ENCODE data around the gene SPATS1.
A peak's percentile ranks its signal among the peaks of the same experiment; 100 is the strongest.

The SPATS1 gene, protein sequence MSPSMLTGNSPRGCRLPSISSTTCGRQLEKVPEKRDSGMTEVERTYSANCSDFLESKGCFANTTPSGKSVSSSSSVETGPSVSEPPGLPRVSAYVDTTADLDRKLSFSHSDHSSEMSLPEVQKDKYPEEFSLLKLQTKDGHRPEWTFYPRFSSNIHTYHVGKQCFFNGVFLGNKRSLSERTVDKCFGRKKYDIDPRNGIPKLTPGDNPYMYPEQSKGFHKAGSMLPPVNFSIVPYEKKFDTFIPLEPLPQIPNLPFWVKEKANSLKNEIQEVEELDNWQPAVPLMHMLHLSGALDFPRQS

DNA sequence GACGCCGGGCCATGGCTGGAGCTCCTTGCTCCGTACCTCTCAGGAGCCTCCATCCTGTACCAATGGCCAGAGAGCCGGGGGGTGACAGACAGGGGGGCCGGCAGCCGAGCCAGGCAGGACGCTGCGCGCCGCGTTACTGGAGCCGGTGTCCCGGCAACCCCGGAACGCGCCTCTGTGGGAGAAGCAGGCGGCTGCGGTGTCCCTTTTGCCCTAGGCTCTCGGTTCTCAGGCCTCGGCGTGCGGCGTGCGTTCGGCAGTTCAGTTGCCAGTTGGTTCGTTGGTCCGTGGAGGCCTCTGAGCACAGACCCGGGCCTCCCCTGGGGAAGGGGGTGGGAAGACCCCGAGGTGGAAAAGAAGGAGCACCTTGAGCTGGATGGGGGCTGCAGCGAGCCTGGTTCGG is at the start of gene SPATS1:
Gene SPATS1 (plus strand): TSS at position 162 of the 400 bp plus-strand sequence. CDS start 446 bp downstream, outside the sequence.
- no peak within 1 kb of the TSS for H3K27ac ChIP-seq (ENCODE audit: low read depth in 2 of 2, low read length in 2 of 2)
- no peaks in the 10 kb centered on the region for H3K36me3 ChIP-seq (ENCODE audit: control insufficient read depth in 2 of 2, insufficient read depth in 2 of 2, low read length in 2 of 2)
- H3K4me1 ChIP-seq (ENCODE audit: control insufficient read depth in 2 of 2, insufficient read depth in 2 of 2, low read length in 2 of 2), result no peaks in the 10 kb centered on the region
- H3K9ac ChIP-seq (ENCODE audit: low read depth in 1 of 2, low read length in 2 of 2), result no peak within 1 kb of the TSS
- H3K4me3 ChIP-seq (ENCODE audit: low read length in 2 of 2), result no peak within 1 kb of the TSS
- H3K9me3 ChIP-seq (ENCODE audit: control insufficient read depth in 2 of 2, low read length in 2 of 2), result no peaks in the 10 kb centered on the region
- peaks cover 16 to 33% of the 10 kb centered on the region in 2 donors for H3K27me3 ChIP-seq (ENCODE audit: control insufficient read depth in 2 of 2, insufficient read depth in 2 of 2, low read length in 2 of 2)

DNA sequence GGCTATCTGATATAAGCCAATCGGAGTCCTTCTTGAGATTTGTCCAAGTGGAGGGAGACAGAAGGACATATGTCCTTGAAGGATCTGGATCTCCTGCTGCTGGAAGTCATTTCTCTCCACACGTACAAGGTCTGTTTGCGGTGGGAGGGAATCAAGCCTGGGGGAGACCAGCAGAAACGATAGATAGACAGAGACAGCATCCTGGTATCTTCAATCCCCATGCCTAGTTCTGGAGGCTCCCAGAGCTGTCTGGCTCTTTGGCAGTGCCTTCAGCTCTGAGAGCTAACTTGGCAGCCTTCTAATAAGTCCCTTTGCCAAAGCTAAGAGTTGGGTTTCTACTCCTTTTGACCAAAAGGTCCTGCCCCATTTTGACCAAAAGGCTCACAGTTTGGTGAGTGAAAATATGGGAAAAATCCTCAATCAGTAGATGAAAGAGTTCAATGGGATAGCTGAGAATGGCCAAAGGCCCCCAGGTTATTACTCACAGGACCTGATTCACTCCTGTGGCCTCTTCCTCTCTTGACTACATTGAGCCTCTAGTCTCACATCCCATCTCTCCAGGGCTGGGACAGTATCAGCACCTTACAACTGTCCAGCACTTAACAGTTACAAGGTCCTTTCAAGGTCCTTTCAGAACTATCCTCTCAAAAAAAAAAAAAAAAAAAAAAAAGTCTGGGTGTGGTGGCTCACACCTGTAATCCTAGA is 49.6 kb upstream of the SPATS1 start:
- Histone ChIP-seq H3K27ac (ENCODE audit: low read depth in 2 of 2, low read length in 2 of 2) (no peak overlapping the region), H3K36me3 (ENCODE audit: control insufficient read depth in 2 of 2, insufficient read depth in 2 of 2, low read length in 2 of 2) (no peaks in the 10 kb centered on the region), H3K4me1 (ENCODE audit: control insufficient read depth in 2 of 2, insufficient read depth in 2 of 2, low read length in 2 of 2) (peaks cover 5% of the 10 kb centered on the region in 2 donors), H3K4me3 (ENCODE audit: low read length in 2 of 2) (no peak overlapping the region), H3K27me3 (ENCODE audit: control insufficient read depth in 2 of 2, insufficient read depth in 2 of 2, low read length in 2 of 2) (peaks cover 44 to 52% of the 10 kb centered on the region in 2 donors), H3K9ac (ENCODE audit: low read depth in 1 of 2, low read length in 2 of 2) (no peak overlapping the region), H3K9me3 (ENCODE audit: control insufficient read depth in 2 of 2, low read length in 2 of 2) (no peaks in the 10 kb centered on the region)

DNA sequence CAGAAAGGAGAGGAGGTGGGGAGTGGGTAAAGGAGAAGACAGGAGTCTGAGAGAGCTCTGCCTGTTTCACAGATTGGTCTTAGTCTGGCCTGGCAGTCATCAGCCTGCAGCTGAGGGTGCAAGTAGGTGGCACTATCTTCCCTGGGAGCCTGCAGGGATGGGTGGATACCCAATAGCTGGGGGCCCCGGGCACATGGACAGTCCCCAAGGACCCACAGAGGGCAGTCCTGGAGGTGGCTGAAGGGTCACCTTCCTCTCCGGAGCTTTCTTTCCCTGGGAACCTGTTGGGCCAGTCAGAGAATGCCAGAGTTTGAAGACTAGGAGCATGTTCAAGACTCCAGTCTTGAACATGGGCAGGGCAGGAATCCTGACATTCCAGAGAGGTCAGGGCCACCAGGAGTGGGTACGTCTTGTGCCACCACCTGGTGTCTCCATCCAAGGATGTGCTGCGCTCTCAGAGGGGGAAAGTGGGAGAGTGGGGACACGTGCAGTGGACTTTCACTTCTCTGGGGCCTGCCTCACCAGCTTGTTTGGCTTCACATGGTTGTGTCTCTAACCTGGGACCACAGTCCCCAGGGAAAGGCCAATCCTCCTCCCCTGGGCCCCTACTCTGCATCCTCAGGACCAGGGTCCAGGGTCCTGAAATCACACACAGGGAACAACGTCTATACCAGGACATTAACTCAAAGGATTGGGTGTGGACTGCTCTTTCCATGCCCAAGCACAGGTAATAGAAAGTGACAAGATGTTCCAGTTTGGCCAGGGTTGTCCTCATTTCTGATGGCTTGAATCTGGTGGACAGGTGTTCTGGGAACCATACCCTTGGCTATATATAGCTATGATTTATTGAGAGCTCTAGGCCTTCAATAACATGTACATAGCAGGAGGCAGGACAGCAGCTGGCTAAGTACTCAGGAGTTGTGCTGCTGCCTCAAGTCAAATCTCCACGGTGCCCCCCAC is 47.3 kb upstream of the SPATS1 start:
- Histone ChIP-seq H3K27ac (ENCODE audit: low read depth in 2 of 2, low read length in 2 of 2) (no peak overlapping the region), H3K27me3 (ENCODE audit: control insufficient read depth in 2 of 2, insufficient read depth in 2 of 2, low read length in 2 of 2) (peaks cover 41 to 49% of the 10 kb centered on the region in 2 donors), H3K9ac (ENCODE audit: low read depth in 1 of 2, low read length in 2 of 2) (no peak overlapping the region), H3K4me1 (ENCODE audit: control insufficient read depth in 2 of 2, insufficient read depth in 2 of 2, low read length in 2 of 2) (peaks cover 5 to 8% of the 10 kb centered on the region in 2 donors), H3K4me3 (ENCODE audit: low read length in 2 of 2) (no peak overlapping the region), H3K9me3 (ENCODE audit: control insufficient read depth in 2 of 2, low read length in 2 of 2) (no peaks in the 10 kb centered on the region), H3K36me3 (ENCODE audit: control insufficient read depth in 2 of 2, insufficient read depth in 2 of 2, low read length in 2 of 2) (peaks cover 0 to under 1% of the 10 kb centered on the region in 2 donors)

DNA sequence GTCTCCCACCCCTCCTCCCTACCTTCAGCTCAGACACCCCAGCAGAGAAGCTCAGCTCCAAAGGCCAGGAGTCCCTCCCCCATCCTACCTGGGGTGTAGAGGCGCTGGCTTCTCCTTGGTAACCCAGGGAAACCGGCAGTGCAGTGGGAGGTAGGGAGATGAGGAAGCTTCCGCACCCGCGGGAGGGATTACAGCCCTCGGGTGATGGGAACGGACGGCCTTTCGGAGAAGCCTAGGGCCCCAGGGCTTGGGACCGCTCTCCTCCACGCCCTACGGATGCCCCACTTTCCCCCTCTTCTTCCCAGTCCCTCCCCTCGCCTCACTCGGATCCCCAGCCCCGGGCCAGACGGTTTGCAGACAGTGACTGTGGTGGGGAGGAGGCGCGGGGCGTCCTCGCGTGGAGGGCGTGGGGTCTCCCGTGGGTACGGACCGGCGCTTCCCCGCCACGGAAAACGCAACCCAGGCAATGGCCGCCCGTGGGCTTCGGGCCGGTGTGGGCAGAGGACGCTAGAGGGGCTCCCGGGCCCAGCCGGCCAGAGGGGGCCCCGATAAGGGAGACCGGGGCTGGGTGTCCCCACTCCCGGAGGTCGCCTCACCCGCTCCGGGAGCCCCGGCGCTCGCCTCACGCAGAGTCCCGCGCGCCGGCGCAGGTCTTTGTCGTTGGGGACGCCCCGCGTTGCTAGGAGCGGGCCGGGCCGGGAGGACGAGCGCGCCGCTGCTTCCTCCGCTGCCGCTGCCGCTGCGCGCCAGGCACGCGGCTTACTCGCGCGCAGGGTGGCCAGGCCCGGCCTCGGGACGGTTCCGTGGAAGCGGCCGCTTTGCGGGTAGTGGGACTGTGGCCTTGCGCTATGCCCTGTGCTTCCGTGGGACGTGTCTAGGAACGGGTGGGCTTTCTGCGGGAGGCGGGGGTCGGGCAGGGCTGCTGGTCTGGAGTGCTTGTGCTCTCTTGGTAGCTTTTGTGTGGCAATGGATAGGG is 45.1 kb upstream of the SPATS1 start:
- H3K4me1 ChIP-seq (ENCODE audit: control insufficient read depth in 2 of 2, insufficient read depth in 2 of 2, low read length in 2 of 2), result peaks cover 5 to 8% of the 10 kb centered on the region in 2 donors
- H3K27ac ChIP-seq (ENCODE audit: low read depth in 2 of 2, low read length in 2 of 2), result no peak overlapping the region
- H3K9me3 ChIP-seq (ENCODE audit: control insufficient read depth in 2 of 2, low read length in 2 of 2), result no peaks in the 10 kb centered on the region
- no peak overlapping the region for H3K9ac ChIP-seq (ENCODE audit: low read depth in 1 of 2, low read length in 2 of 2)
- peaks cover 16 to 20% of the 10 kb centered on the region in 2 donors for H3K36me3 ChIP-seq (ENCODE audit: control insufficient read depth in 2 of 2, insufficient read depth in 2 of 2, low read length in 2 of 2)
- H3K27me3 ChIP-seq (ENCODE audit: control insufficient read depth in 2 of 2, insufficient read depth in 2 of 2, low read length in 2 of 2), result peaks cover 25 to 44% of the 10 kb centered on the region in 2 donors
- peak overlapping the region; percentile 31 to 57 for H3K4me3 ChIP-seq (ENCODE audit: low read length in 2 of 2)

DNA sequence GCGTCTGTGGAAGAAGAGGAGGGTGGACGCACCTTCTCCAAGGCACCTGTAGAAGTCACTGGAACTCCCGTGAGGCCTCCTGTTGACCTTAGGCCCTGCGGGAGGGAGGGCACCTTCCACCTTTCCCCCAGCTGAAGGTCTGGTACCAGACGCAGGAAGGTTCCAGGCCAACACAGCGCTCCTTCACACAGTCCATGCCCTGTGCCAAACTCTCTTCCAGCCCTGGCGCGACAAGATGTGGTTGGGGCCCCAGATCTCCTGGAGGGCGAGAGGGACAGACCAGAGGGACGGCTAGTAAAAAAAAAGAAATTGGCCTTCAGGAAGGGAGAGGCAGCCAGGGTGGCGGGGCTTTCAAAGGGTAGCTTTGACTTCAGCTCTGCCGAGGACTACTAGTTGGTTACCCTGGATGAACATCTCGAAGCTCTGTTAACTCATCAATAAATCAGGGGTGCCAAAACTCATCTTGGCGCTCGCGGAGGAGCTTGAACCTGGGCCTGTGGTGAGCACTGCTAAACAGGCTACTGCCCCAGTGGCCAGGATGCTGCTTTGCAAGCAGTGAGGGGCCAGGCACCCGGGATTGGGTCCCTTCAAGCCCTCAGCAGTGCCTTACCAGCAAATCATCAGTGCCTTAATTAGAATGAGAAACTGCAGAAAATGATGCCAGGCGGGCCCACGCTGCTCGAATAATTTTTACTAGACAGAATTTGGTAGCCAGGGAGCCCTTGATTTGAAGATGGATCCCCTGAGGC is 44.2 kb upstream of the SPATS1 start:
- Histone ChIP-seq H3K4me1 (ENCODE audit: control insufficient read depth in 2 of 2, insufficient read depth in 2 of 2, low read length in 2 of 2) (peaks cover 5 to 8% of the 10 kb centered on the region in 2 donors), H3K9me3 (ENCODE audit: control insufficient read depth in 2 of 2, low read length in 2 of 2) (no peaks in the 10 kb centered on the region), H3K27me3 (ENCODE audit: control insufficient read depth in 2 of 2, insufficient read depth in 2 of 2, low read length in 2 of 2) (peaks cover 25 to 36% of the 10 kb centered on the region in 2 donors), H3K27ac (ENCODE audit: low read depth in 2 of 2, low read length in 2 of 2) (no peak overlapping the region), H3K4me3 (ENCODE audit: low read length in 2 of 2) (no peak overlapping the region), H3K9ac (ENCODE audit: low read depth in 1 of 2, low read length in 2 of 2) (no peak overlapping the region), H3K36me3 (ENCODE audit: control insufficient read depth in 2 of 2, insufficient read depth in 2 of 2, low read length in 2 of 2) (peaks cover 25 to 29% of the 10 kb centered on the region in 2 donors)

DNA sequence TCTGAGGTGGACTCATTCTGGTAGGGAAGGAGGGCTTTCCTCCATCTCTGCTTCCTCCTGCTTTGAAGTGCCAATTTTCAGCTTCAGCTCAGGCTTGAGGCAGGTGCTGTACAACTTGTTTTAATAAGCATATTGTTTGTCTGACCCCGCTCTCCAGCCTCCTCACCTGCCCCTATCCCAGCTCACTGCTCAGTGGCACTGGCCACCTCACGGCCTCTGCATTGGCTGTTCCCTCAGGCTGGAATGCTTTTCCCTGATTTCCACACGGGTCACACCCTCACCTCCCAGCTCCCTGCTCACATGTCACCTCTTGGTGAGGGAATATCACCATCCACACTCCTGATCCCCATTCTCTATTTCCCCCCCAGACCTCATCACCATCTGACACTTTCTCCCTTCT is 43.6 kb upstream of the SPATS1 start:
- H3K36me3 ChIP-seq (ENCODE audit: control insufficient read depth in 2 of 2, insufficient read depth in 2 of 2, low read length in 2 of 2), result peaks cover 30 to 34% of the 10 kb centered on the region in 2 donors
- no peak overlapping the region for H3K4me3 ChIP-seq (ENCODE audit: low read length in 2 of 2)
- H3K9me3 ChIP-seq (ENCODE audit: control insufficient read depth in 2 of 2, low read length in 2 of 2), result no peaks in the 10 kb centered on the region
- peaks cover 5 to 8% of the 10 kb centered on the region in 2 donors for H3K4me1 ChIP-seq (ENCODE audit: control insufficient read depth in 2 of 2, insufficient read depth in 2 of 2, low read length in 2 of 2)
- peaks cover 22 to 32% of the 10 kb centered on the region in 2 donors for H3K27me3 ChIP-seq (ENCODE audit: control insufficient read depth in 2 of 2, insufficient read depth in 2 of 2, low read length in 2 of 2)
- H3K27ac ChIP-seq (ENCODE audit: low read depth in 2 of 2, low read length in 2 of 2), result no peak overlapping the region
- no peak overlapping the region for H3K9ac ChIP-seq (ENCODE audit: low read depth in 1 of 2, low read length in 2 of 2)

DNA sequence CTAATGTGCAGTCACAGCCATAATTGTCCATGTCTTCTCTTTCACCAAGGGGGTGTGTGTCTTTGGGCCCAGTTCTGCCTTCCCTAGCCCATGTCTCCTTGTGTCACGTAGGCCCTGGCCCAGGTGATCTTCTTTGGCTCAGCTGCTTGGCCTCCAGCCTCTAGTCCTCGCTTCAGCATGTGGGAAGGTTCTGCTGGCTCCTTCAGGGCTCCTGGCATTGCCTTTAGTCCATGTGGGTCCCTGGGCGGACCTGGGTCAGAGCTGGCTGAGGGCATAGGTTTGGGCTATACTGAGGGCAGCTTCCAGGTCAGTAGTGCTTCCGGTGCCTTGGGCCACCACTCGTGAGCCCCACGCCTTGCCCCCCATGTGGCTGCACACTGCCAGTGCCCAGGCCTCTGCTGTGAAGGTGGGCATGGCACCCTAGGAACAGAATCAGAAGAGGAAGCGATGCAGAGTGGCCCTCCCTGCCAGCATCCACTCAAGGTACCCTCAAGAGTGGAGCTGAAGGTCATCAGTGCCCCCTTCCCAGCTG is 42.1 kb upstream of the SPATS1 start:
- Histone ChIP-seq H3K9ac (ENCODE audit: low read depth in 1 of 2, low read length in 2 of 2) (no peak overlapping the region), H3K27me3 (ENCODE audit: control insufficient read depth in 2 of 2, insufficient read depth in 2 of 2, low read length in 2 of 2) (peaks cover 16 to 25% of the 10 kb centered on the region in 2 donors), H3K36me3 (ENCODE audit: control insufficient read depth in 2 of 2, insufficient read depth in 2 of 2, low read length in 2 of 2) (peaks cover 45 to 47% of the 10 kb centered on the region in 2 donors), H3K4me1 (ENCODE audit: control insufficient read depth in 2 of 2, insufficient read depth in 2 of 2, low read length in 2 of 2) (peaks cover 5 to 8% of the 10 kb centered on the region in 2 donors), H3K27ac (ENCODE audit: low read depth in 2 of 2, low read length in 2 of 2) (no peak overlapping the region), H3K9me3 (ENCODE audit: control insufficient read depth in 2 of 2, low read length in 2 of 2) (no peaks in the 10 kb centered on the region), H3K4me3 (ENCODE audit: low read length in 2 of 2) (no peak overlapping the region)

DNA sequence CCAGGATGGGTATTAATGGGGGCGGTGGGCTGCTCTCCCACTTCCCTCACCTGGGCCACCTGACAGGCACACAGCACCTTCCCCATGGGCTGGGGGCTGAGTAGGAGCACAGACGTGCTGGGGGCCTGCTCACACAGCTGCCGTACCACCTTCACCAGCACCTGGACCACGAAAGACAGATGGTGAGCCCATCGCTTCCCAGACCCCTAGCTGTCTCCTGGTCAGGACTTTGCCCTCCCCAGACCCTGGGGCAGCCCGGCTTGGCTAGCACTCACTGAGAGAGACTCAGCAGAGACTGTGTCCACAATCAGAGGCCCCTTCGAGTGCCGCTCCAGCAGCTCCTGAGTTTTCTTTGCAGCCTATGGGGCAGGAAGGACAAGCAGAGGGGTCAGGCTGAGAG is 41.3 kb upstream of the SPATS1 start:
- peaks cover 51 to 54% of the 10 kb centered on the region in 2 donors for H3K36me3 ChIP-seq (ENCODE audit: control insufficient read depth in 2 of 2, insufficient read depth in 2 of 2, low read length in 2 of 2)

More for the DNA sequence above, 41.3 kb upstream of the SPATS1 start:
- H3K9me3 ChIP-seq (ENCODE audit: control insufficient read depth in 2 of 2, low read length in 2 of 2), result no peaks in the 10 kb centered on the region
- peaks cover 5 to 8% of the 10 kb centered on the region in 2 donors for H3K4me1 ChIP-seq (ENCODE audit: control insufficient read depth in 2 of 2, insufficient read depth in 2 of 2, low read length in 2 of 2)
- H3K9ac ChIP-seq (ENCODE audit: low read depth in 1 of 2, low read length in 2 of 2), result no peak overlapping the region
- H3K4me3 ChIP-seq (ENCODE audit: low read length in 2 of 2), result no peak overlapping the region
- H3K27ac ChIP-seq (ENCODE audit: low read depth in 2 of 2, low read length in 2 of 2), result no peak overlapping the region
- H3K27me3 ChIP-seq (ENCODE audit: control insufficient read depth in 2 of 2, insufficient read depth in 2 of 2, low read length in 2 of 2), result peaks cover 16 to 18% of the 10 kb centered on the region in 2 donors

Measured in mucosa of rectum (tissue), 2 donors.